Breast epithelium (tissue), 3 donors: ENCODE measurements around the gene SLC23A3.

ENCODE experiments used
- POLR2A ChIP-seq: fragments of 450-650 bp; IDR thresholded peaks from one replicate; pipeline ENCODE4 v1.6.1; 2016; ENCODE audit warnings: antibody characterized with exemption, mild to moderate bottlenecking, moderate library complexity
- POLR2AphosphoS5 ChIP-seq, 3 donors: sonication (generic); formaldehyde crosslinking; IDR thresholded peaks; one replicate each; pipeline ENCODE4 v1.6.1; 2017; ENCODE audit warnings: antibody characterized with exemption in 3 of 3
- TF ChIP-seq, protein P1 (sequence below), 3 donors: fragments of 450-650 bp; IDR thresholded peaks; one replicate each; pipeline ENCODE4 v1.5.1; 2016 to 2017; ENCODE audit warnings: antibody characterized with exemption in 3 of 3, mild to moderate bottlenecking in 3 of 3, moderate library complexity in 3 of 3

DNA sequence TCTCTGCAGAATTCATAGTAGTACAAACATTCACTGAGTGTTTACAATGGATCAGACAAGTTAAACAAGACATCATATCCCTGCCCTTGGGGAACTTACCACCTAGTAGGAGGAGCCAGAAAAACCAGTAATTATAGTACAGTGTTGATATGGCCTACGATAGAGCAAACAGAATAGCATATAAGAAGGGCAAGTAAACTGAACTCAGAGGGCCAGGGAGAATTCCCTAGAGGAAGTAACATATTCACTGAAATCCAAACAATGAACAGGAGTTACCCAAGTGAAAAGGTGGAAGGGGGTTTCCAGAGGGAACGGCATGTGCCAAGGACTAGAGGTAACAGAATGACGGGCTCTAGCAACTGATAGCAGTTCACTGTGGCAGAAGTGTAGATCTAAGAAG is 43.3 kb downstream of the SLC23A3 start:
- TF ChIP-seq, protein P1, sequence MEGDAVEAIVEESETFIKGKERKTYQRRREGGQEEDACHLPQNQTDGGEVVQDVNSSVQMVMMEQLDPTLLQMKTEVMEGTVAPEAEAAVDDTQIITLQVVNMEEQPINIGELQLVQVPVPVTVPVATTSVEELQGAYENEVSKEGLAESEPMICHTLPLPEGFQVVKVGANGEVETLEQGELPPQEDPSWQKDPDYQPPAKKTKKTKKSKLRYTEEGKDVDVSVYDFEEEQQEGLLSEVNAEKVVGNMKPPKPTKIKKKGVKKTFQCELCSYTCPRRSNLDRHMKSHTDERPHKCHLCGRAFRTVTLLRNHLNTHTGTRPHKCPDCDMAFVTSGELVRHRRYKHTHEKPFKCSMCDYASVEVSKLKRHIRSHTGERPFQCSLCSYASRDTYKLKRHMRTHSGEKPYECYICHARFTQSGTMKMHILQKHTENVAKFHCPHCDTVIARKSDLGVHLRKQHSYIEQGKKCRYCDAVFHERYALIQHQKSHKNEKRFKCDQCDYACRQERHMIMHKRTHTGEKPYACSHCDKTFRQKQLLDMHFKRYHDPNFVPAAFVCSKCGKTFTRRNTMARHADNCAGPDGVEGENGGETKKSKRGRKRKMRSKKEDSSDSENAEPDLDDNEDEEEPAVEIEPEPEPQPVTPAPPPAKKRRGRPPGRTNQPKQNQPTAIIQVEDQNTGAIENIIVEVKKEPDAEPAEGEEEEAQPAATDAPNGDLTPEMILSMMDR (IDR thresholded peaks at IDR 0.05): no peak
- no peak for TF ChIP-seq POLR2A
- TF ChIP-seq POLR2AphosphoS5 (IDR thresholded peaks at IDR 0.05): no peak
